NCI-H2227 (cell line): ENCODE data around the gene PLA2G3.
"Not testable (repeated sequence)": the region's sequence is repeated elsewhere in the genome, so short reads cannot be mapped to it uniquely, and the experiment has no call there.

Experiments
- DNase-seq: peaks from one replicate; lab custom pipeline; 2025; ENCODE audit not compliant: unreplicated experiment; lab: John Stamatoyannopoulos, UW

The PLA2G3 gene

GRCh38 chr22:31102441-31103081, 37.7 kb downstream of the PLA2G3 start:
- DNase-seq, result no peak

- no peak for DNase-seq
These were observed 39.4 kb downstream of the PLA2G3 start for GRCh38 chr22:31100762-31101525.

GRCh38 chr22:31099841-31100761, 40.2 kb downstream of the PLA2G3 start:
- no peak for DNase-seq

GRCh38 chr22:31099386-31099785, 40.9 kb downstream of the PLA2G3 start:
- DNase-seq, result no peak

GRCh38 chr22:31098632-31099110, 41.6 kb downstream of the PLA2G3 start:
- no peak for DNase-seq

- no peak for DNase-seq
These were observed 42.2 kb downstream of the PLA2G3 start for GRCh38 chr22:31097941-31098631.

- DNase-seq, result not testable (repeated sequence)
These were observed 42.8 kb downstream of the PLA2G3 start for GRCh38 chr22:31097539-31097938.

- DNase-seq, result no peak
These were observed 43.5 kb downstream of the PLA2G3 start for GRCh38 chr22:31096657-31097279.

GRCh38 chr22:31095637-31096249, 44.6 kb downstream of the PLA2G3 start:
- DNase-seq, result no peak

- no peak for DNase-seq
These were observed 45.6 kb downstream of the PLA2G3 start for GRCh38 chr22:31094741-31095140.

- DNase-seq, result no peak
These were observed 46.2 kb downstream of the PLA2G3 start for GRCh38 chr22:31094021-31094551.

GRCh38 chr22:31093086-31093850, 47.0 kb downstream of the PLA2G3 start:
- DNase-seq, result no peak

- DNase-seq, result no peak
These were observed 48.1 kb downstream of the PLA2G3 start for GRCh38 chr22:31092161-31092560.

GRCh38 chr22:31091106-31091975, 49.0 kb downstream of the PLA2G3 start:
- DNase-seq, result no peak

- no peak for DNase-seq
These were observed 49.9 kb downstream of the PLA2G3 start for GRCh38 chr22:31090217-31091085.

GRCh38 chr22:31089160-31090100, 50.9 kb downstream of the PLA2G3 start:
- no peak for DNase-seq
